Liver (tissue), 3 donors: ENCODE data around the gene GNLY.

ENCODE experiments used
- CTCF ChIP-seq: fragments of 150-350 bp; IDR thresholded peaks from 2 replicates; pipeline ENCODE4 v1.5.1; 2017; ENCODE audit warnings: improper control_type of control experiment, low read depth, low read length; ENCODE audit not compliant: missing input control
- EGR1 ChIP-seq, 2 donors: IDR thresholded peaks; 2 replicates each; pipeline ENCODE4 v1.6.1; 2016 to 2018; ENCODE audit warnings: antibody characterized with exemption in 2 of 2, low read depth in 2 of 2
- JUND ChIP-seq, 2 donors: IDR thresholded peaks; 2 replicates each; pipeline ENCODE4 v1.6.1; 2016; ENCODE audit warnings: antibody characterized with exemption in 2 of 2
- TAF1 ChIP-seq: conservative IDR thresholded peaks from 2 replicates; pipeline ENCODE4 v1.6.1; 2016; ENCODE audit warnings: antibody characterized with exemption, mild to moderate bottlenecking
- donor health status: healthy.
- donor health status: healthy.

GRCh38 chr2:85741211-85741832 lies 47.2 kb downstream of the GNLY start:
- TF ChIP-seq CTCF (no peak), TAF1 (no peak), EGR1 (IDR thresholded peaks at IDR 0.05; ENCODE audit: low read depth in 2 of 2) (no peak), JUND (IDR thresholded peaks at IDR 0.05) (no peak)
